Subcutaneous abdominal adipose tissue (tissue), 5 donors: ENCODE results near the gene ICAM3.
A peak's percentile ranks its signal among the peaks of the same experiment; 100 is the strongest.

Experiments
- H3K27ac ChIP-seq: one replicate; pipeline ENCODE4 v1.7.0; 2013; ENCODE audit warnings: low read depth, mild to moderate bottlenecking, inconsistent platforms, low read length, moderate library complexity
- H3K27me3 ChIP-seq, 5 donors: one replicate each; pipeline ENCODE4 v1.7.0; 2013; ENCODE audit warnings: low read length in 5 of 5, inconsistent platforms in 1 of 5; ENCODE audit not compliant: control insufficient read depth in 5 of 5, insufficient read depth in 4 of 5
- H3K36me3 ChIP-seq, 5 donors: one replicate each; pipeline ENCODE4 v1.7.0; 2013; ENCODE audit warnings: low read length in 5 of 5; ENCODE audit not compliant: control insufficient read depth in 5 of 5, insufficient read depth in 5 of 5
- H3K4me1 ChIP-seq, 5 donors: one replicate each; pipeline ENCODE4 v1.7.0; 2013; ENCODE audit warnings: low read length in 5 of 5, mild to moderate bottlenecking in 3 of 5, moderate library complexity in 1 of 5; ENCODE audit not compliant: control insufficient read depth in 5 of 5, insufficient read depth in 5 of 5
- H3K4me3 ChIP-seq, 5 donors: one replicate each; pipeline ENCODE4 v1.7.0; 2013; ENCODE audit warnings: low read length in 5 of 5, low read depth in 1 of 5
- H3K9ac ChIP-seq, 5 donors: one replicate each; pipeline ENCODE4 v1.7.0; 2013; ENCODE audit warnings: low read length in 5 of 5, mild to moderate bottlenecking in 4 of 5, moderate library complexity in 3 of 5
- H3K9me3 ChIP-seq, 5 donors: one replicate each; pipeline ENCODE4 v1.7.0; 2013; ENCODE audit warnings: low read length in 5 of 5; ENCODE audit not compliant: control insufficient read depth in 5 of 5
- donor health status: healthy.
- donor health status: healthy.
- donor health status: healthy.
- donor health status: healthy.
- donor health status: healthy.

Gene ICAM3

DNA sequence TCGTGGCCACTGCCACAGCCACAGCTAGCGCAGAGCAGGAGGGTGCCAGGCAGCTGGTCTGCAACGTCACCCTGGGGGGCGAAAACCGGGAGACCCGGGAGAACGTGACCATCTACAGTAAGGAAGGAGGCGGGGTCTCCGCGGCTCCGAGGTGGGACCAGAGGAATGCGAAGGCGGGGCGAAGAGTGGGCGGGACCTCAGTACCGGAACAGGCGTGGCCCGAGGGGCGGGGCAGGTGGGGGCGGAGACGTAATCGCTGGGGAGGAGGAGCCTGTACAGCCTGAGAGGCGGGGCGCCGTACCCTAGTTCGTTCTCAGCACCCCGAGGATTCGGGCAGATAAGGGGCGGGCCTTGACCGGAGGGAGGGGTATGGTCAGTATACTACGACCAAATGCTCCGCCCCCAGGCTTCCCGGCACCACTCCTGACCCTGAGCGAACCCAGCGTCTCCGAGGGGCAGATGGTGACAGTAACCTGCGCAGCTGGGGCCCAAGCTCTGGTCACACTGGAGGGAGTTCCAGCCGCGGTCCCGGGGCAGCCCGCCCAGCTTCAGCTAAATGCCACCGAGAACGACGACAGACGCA is 47.1 kb downstream of the ICAM3 start:
- H3K36me3 ChIP-seq = no peaks in the 10 kb centered on the region
- peaks cover 62 to 91% (median 80%) of the 10 kb centered on the region in 5 donors for H3K27me3 ChIP-seq
- H3K9ac ChIP-seq = peak overlapping the region in 1 of 5 donors; percentile 52
- no peaks in the 10 kb centered on the region for H3K9me3 ChIP-seq
- peaks cover 2 to 78% (median 59%) of the 10 kb centered on the region in 5 donors for H3K4me1 ChIP-seq
- H3K4me3 ChIP-seq = peak overlapping the region; percentile 31 to 66 (median 51)
- no peak overlapping the region for H3K27ac ChIP-seq

DNA sequence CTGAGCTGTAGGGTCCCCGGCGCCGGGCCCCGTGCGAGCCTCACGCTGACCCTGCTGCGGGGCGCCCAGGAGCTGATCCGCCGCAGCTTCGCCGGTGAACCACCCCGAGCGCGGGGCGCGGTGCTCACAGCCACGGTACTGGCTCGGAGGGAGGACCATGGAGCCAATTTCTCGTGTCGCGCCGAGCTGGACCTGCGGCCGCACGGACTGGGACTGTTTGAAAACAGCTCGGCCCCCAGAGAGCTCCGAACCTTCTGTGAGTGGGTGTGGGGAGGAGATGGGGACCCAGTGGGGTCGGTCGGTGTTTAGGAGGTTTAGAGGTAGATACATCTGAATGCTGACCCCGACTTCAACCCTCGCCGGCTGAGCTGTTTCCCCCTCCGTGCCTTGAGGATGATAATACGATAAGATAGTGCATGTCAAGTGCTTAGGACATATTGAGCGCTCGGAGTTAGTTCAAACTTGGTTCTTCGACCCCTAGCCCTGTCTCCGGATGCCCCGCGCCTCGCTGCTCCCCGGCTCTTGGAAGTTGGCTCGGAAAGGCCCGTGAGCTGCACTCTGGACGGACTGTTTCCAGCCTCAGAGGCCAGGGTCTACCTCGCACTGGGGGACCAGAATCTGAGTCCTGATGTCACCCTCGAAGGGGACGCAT is 47.7 kb downstream of the ICAM3 start:
- peak overlapping the region in 4 of 5 donors; percentile 32 to 66 (median 52) for H3K4me3 ChIP-seq
- no peak overlapping the region for H3K27ac ChIP-seq
- peak overlapping the region in 2 of 5 donors; percentile 30 to 41 for H3K9ac ChIP-seq
- H3K4me1 ChIP-seq = peaks cover 2 to 84% (median 65%) of the 10 kb centered on the region in 5 donors
- no peaks in the 10 kb centered on the region for H3K36me3 ChIP-seq
- H3K9me3 ChIP-seq = no peaks in the 10 kb centered on the region
- H3K27me3 ChIP-seq = peaks cover 60 to 91% (median 80%) of the 10 kb centered on the region in 5 donors

DNA sequence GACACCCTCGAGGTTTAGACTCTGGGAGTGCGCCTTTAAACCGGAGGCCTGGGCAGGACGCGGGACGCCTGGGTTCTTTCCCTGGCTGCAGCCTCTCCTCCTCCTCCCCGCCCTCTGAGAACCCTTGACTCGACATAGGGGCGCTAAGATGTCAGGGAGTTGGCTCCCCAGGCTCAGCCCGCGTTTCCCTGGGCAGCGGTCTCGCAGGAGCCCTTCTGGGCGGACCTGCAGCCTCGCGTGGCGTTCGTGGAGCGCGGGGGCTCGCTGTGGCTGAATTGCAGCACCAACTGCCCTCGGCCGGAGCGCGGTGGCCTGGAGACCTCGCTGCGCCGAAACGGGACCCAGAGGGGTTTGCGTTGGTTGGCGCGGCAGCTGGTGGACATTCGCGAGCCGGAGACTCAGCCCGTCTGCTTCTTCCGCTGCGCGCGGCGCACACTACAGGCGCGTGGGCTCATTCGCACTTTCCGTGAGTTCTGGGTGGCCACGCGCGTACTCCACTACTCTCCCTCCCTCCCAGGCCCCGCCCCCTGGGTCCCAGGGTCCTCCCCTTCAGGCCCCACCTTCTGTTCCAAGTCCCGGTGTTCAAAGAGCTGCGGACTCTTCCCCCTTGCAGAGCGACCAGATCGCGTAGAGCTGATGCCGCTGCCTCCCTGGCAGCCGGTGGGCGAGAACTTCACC is 48.4 kb downstream of the ICAM3 start:
- H3K27me3 ChIP-seq = peaks cover 53 to 93% (median 77%) of the 10 kb centered on the region in 5 donors
- peaks cover 2 to 88% (median 70%) of the 10 kb centered on the region in 5 donors for H3K4me1 ChIP-seq
- peaks cover 0 to 3% (median 0%) of the 10 kb centered on the region in 5 donors for H3K36me3 ChIP-seq
- H3K9ac ChIP-seq = peak overlapping the region in 2 of 5 donors; percentile 41 to 45
- peak overlapping the region in 4 of 5 donors; percentile 32 to 66 (median 52) for H3K4me3 ChIP-seq
- no peaks in the 10 kb centered on the region for H3K9me3 ChIP-seq
- no peak overlapping the region for H3K27ac ChIP-seq

DNA sequence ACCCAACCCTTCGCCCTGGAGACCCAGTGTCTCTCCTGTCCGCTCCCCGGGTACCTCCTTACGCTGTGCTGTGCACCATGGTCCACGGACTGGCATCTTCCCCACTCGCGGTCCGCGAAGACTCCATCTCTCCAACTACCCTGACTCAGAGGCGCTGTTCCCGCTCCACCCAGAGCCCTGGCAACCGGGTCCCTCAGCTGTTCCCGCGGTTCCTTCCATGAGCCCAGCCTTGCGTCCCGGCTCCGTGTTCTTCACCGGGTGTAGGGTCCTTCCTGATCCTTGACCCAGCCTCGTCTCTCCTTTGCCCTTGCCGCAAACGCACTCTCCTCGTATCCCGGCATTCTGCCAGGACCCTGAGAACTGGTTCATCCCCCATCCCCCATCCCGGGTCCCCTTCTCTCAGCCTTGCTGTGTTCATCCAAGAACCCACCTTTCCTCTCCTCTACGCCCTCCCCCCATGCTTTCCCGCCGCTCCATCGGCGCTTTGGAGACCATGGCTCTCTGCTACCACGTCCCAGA is 49.0 kb downstream of the ICAM3 start:
- peak overlapping the region in 1 of 5 donors; percentile 45 for H3K9ac ChIP-seq
- H3K27me3 ChIP-seq = peaks cover 49 to 88% (median 71%) of the 10 kb centered on the region in 5 donors
- H3K4me1 ChIP-seq = peaks cover 4 to 88% (median 66%) of the 10 kb centered on the region in 5 donors
- no peaks in the 10 kb centered on the region for H3K9me3 ChIP-seq
- peak overlapping the region in 3 of 5 donors; percentile 51 to 66 (median 52) for H3K4me3 ChIP-seq
- no peak overlapping the region for H3K27ac ChIP-seq
- peaks cover 0 to 9% (median 4%) of the 10 kb centered on the region in 5 donors for H3K36me3 ChIP-seq

DNA sequence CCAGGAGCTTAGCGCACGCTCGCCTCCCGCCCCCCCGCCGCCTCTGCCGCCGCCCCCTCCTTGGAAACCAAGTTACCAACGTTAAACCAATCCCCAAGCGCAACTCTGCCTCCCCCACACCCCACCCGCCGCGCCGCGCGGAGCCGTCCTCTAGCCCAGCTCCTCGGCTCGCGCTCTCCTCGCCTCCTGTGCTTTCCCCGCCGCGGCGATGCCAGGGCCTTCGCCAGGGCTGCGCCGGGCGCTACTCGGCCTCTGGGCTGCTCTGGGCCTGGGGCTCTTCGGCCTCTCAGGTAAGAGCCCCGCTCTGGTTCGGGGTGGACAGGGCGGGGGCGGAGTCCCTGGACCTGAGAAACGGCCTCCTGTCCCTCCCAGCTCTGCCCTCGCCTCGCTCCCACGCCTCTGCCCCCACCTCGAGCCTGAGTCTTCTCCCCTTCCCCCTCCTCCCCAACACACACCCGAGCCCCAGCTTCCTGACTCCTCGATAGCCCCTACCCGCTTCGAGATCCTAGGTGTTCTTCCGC is 49.5 kb downstream of the ICAM3 start, which contains the start of gene ICAM5:
ICAM5 (plus strand) TSS at position 117 of the 521 bp plus-strand sequence; CDS start at position 209, 92 bp downstream.
- Histone ChIP-seq H3K36me3 (peaks cover 0 to 14% (median 9%) of the 10 kb centered on the region in 5 donors), H3K4me3 (peak within 1 kb of the TSS in 3 of 5 donors; percentile 51 to 66 (median 52)), H3K27ac (no peak within 1 kb of the TSS), H3K9ac (peak within 1 kb of the TSS in 1 of 5 donors; percentile 45), H3K4me1 (peaks cover 5 to 88% (median 61%) of the 10 kb centered on the region in 5 donors), H3K9me3 (no peaks in the 10 kb centered on the region), H3K27me3 (peaks cover 49 to 83% (median 66%) of the 10 kb centered on the region in 5 donors)

DNA sequence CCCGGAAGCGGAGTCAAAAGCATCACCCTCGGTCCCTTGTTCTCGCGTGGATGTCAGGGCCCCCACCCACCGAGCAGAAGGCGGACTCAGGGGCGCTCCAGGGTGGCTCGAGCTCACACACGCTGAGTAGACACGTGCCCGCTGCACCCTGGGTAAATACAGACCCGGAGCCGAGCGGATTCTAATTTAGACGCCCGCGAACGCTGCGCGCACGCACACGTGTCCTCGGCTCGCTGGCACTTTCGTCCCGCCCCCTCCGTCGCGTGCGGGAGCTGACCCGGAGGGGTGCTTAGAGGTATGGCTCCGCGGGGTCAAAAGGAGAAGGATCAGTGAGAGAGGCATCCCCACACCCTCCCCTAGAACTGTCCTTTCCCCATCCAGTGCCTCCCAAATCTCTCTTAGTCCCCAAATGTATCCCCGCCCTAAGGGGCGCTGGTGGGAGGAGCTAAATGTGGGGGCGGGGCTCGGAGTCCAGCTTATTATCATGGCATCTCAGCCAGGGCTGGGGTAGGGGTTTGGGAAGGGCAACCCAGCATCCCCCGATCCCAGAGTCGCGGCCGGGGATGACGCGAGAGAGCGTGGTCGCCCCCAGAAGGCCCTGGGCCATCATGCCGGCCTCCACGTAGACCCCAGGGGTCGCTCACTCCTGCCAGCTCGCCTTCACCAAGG is 50.1 kb downstream of the ICAM3 start:
- Histone ChIP-seq H3K36me3 (peaks cover 0 to 20% (median 15%) of the 10 kb centered on the region in 5 donors), H3K9ac (peak overlapping the region in 1 of 5 donors; percentile 39), H3K4me1 (peaks cover 5 to 86% (median 61%) of the 10 kb centered on the region in 5 donors), H3K27ac (no peak overlapping the region), H3K4me3 (peak overlapping the region in 3 of 5 donors; percentile 29 to 66 (median 43)), H3K27me3 (peaks cover 47 to 77% (median 62%) of the 10 kb centered on the region in 5 donors), H3K9me3 (no peaks in the 10 kb centered on the region)

DNA sequence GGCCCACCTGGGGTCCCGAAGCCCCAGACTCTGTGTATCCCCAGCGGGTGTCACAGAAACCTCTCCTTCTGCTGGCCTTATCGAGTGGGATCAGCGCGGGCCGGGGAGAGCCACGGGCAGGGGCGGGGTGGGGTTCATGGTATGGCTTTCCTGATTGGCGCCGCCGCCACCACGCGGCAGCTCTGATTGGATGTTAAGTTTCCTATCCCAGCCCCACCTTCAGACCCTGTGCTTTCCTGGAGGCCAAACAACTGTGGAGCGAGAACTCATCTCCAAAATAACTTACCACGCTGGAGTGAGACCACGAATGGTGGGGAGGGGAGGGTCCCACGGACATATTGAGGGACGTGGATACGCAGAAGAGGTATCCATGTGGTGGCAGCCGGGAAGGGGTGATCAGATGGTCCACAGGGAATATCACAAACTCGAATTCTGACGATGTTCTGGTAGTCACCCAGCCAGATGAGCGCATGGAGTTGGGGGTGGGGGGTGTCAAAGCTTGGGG is 50.7 kb downstream of the ICAM3 start:
- peak overlapping the region in 3 of 5 donors; percentile 29 to 66 (median 43) for H3K4me3 ChIP-seq
- peaks cover 5 to 85% (median 61%) of the 10 kb centered on the region in 5 donors for H3K4me1 ChIP-seq
- H3K27ac ChIP-seq = no peak overlapping the region
- no peaks in the 10 kb centered on the region for H3K9me3 ChIP-seq
- H3K36me3 ChIP-seq = peaks cover 0 to 26% (median 21%) of the 10 kb centered on the region in 5 donors
- H3K27me3 ChIP-seq = peaks cover 43 to 71% (median 56%) of the 10 kb centered on the region in 5 donors
- H3K9ac ChIP-seq = no peak overlapping the region

DNA sequence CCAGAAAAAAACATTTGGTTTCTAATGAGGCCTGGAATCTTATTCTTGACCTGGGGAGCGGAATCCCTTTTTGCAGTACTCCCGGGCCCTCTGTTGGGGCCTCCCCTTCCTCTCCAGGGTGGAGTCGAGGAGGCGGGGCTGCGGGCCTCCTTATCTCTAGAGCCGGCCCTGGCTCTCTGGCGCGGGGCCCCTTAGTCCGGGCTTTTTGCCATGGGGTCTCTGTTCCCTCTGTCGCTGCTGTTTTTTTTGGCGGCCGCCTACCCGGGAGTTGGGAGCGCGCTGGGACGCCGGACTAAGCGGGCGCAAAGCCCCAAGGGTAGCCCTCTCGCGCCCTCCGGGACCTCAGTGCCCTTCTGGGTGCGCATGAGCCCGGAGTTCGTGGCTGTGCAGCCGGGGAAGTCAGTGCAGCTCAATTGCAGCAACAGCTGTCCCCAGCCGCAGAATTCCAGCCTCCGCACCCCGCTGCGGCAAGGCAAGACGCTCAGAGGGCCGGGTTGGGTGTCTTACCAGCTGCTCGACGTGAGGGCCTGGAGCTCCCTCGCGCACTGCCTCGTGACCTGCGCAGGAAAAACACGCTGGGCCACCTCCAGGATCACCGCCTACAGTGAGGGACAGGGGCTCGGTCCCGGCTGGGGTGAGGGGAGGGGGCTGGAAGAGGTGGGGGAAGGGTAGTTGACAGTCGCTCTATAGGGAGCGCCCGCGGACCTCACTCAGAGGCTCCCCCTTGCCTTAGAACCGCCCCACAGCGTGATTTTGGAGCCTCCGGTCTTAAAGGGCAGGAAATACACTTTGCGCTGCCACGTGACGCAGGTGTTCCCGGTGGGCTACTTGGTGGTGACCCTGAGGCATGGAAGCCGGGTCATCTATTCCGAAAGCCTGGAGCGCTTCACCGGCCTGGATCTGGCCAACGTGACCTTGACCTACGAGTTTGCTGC is 52.4 kb downstream of the ICAM3 start, which contains the start of gene ICAM4:
ICAM4 (plus strand) TSS at position 153 of the 935 bp plus-strand sequence; CDS start at position 211, 58 bp downstream.
- Histone ChIP-seq H3K4me3 (peak within 1 kb of the TSS in 3 of 5 donors; percentile 22 to 32 (median 26)), H3K27me3 (peaks cover 32 to 54% (median 41%) of the 10 kb centered on the region in 5 donors), H3K9me3 (no peaks in the 10 kb centered on the region), H3K4me1 (peaks cover 5 to 68% (median 51%) of the 10 kb centered on the region in 5 donors), H3K27ac (no peak within 1 kb of the TSS), H3K9ac (no peak within 1 kb of the TSS), H3K36me3 (peaks cover 0 to 36% (median 28%) of the 10 kb centered on the region in 5 donors)
